A549 treated with CORT108297 at 1 μM for 4 hours (cell line): ENCODE data around the gene PRDX5. TPM values are rescaled to one million over a fixed set of nuclear protein-coding genes. Genes with fewer than 3 reads are reported as not detected.

ENCODE experiments used
- total RNA-seq: library from RNA; stranded (reverse); fragments of 200-300 nt; extraction: Qiagen RNA extraction; gene quantifications from 5 replicates; pipeline ENCODE4 v1.2.3, GENCODE V29; 2022

PRDX5 gene
- 388 to 493 TPM (median 487 TPM) in 5 replicates for total RNA-seq

DNA sequence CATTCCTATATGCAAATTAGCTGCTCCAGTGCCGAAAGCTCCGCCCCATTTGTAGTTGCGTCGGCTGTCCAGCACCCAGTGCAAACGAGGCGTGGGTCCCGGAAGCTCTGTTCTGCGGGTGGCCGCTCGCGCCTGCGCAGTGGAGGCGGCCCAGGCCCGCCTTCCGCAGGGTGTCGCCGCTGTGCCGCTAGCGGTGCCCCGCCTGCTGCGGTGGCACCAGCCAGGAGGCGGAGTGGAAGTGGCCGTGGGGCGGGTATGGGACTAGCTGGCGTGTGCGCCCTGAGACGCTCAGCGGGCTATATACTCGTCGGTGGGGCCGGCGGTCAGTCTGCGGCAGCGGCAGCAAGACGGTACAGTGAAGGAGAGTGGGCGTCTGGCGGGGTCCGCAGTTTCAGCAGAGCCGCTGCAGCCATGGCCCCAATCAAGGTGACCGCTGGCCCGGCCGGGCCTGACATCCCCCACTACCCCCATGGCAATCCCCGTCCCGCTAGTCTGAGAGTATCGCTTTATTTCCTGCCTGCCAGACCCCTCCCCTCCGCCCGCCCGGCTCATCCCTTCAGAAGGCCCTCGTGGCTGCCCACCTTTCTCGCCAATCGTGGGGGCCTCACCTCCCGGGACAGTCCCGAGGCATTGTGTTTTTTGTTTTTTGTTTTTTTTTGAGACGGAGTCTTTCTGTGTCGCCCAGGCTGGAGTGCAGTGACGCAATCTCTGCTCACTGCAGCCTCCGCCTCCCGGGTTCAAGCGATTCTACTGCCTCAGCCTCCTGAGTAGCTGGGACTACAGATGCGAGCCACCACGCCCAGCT is at the start of gene PRDX5:
PRDX5 (plus strand) TSS at position 161 of the 805 bp plus-strand sequence; CDS start at position 256, 95 bp downstream.

DNA sequence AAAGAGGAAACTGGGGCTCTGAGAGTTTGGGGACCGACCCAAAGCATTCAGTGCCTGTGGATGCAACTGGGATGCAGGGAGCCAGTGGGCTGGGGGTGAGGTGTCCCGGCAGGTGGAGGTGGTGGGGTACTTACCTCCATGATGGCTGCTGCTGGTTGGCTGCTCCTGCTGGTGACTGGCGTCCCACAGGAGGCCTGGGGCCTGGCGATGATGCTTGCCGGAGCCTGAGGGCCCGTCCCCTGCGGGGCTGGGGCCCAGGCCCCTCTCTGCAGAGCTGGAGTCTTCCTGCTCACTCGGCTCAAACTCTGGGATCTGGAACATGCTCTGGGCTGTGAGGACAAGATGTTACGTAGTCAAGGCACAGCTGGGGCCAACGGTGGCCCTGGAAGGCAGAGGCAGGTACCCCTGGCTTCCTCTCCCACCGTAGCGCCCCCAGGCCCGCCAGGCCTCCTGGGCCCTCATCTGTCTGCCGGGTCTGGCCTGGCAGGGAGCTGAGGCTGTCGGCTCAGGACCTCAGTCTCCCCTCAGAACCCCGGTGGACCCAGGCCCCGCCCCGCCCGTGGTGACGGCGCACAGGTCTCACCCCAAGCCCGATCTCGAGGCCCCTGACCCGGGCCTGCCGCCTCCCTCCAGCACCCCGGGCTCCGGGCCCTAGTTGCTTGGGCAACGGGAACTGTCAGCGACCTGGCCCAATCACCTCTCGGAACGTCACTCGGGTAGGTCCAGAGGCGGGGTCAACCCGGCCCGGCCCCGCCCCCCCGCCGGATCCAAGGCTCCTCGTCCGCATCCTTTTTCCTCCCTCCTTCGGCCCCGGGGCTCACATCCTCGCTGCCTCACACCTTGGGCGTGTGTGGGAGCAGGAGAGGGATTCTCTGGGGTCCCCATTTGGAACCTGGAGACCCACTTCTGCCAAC is 33.6 kb upstream of the PRDX5 start, which contains the start of gene BAD:
BAD (minus strand) TSS at position 618 of the 914 bp plus-strand sequence; CDS start at position 321, 297 bp downstream.

DNA sequence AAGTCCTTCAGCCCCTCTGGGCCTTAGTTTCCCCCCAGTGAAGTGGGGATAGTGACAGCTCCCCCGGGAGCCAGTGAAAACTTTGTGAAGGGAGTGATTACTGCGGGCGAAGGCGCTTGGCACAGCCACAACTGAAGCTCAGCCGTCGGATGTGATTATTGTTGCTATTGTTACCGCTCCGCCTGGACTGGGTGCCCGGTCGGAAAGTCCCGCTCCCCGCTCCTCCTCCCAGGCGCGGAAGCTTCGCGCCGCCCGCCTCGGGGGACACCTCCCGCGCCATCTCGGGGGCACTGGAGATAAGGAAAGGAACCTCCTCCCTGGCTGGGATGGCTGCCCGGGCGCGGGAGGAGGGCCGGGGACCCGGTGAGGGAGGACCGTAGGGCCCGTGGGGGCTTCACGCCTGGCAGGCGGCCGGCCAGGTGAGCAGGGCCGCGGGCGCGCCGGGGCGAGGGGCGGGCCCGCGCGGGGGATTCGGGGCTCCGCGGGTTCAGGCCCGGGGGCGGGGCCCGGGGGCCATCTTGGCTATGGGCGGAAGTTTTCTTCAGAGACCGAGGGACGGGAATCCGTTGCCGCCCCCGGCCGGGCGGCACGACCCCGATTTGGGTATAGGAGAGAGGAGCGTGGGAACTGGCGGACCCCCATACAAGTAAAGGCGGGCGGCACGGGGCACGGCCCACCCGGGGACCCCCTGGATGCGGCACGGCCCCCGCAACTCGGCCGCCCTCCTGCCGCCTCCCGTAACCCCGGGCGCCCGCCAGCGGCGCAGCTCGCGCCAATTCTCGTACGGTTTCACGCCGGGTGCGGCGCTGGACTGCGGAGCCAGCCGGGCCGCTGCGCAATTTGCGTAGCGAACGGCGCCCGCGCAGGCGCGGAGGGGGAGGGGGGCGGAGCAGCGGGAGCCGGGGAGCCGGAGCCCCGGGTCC is 32.7 kb upstream of the PRDX5 start, which contains the start of gene GPR137:
GPR137 (plus strand) TSS at position 887 of the 923 bp plus-strand sequence. CDS start 677 bp downstream, outside the sequence.

DNA sequence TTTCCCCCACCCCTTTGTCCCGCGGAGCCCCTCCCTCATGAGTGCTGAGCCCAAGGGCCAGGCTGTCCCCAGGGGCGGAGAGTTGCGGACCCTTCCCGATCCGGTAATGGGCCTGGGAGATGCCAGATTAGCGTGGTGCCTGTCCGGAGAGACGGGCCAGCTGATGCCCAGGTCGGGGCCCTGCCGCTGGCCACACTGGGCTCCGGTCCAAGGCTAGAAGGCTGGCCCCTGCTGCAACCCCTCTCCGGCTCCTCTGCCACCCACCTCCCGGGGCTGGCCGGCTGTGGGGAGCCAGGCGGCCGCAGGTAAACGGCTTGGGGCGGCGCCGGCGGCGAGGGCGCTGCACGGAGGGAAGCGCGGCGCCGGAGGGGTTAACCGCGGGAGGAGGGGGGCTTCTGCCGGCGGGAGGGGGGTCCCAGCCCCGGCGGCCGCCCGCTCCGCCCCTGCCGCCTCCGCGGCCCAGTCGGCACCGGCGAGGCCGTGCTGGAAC is 26.6 kb upstream of the PRDX5 start, which contains the start of gene KCNK4:
KCNK4 (plus strand) TSS at position 41 of the 490 bp plus-strand sequence. CDS start 1,717 bp downstream, outside the sequence.

DNA sequence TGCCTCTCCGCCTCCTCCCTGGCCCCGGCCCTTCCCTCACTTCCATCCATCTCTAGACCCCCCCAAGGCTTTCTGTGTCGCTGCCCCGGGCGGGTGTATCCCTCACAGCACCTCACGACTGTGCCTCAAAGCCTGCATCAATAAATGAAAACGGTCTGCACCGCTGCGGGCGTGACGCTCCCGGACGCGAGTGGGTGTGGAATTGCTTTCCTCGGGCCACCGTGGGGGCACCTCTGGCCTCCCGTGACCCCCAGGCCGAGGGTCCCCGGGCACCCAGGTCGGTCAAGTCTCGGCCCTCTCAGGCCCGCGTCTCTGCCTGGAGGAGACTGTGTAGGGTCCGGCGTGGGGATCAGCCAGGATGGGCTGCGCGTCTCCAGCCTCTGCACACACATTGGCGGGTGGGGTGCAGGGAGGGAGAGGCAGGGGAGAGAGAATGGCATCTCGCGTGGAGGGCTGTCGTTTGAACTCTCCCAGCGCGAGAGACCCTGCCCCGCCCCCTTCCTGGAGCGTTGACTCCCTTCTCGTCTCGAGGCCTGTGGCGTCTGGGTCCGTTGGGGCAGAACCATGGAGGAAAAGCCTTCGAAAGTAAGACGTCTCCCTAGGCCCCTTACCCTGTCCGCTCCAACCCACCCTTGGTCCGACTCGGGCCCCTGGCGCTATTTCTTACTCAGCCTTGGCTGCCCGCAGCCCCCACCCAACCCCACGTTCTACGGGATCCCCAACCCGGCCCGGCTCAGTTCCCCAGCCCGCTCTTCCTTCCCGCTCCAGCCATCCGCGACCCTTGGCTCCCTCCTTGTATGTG is 17.9 kb upstream of the PRDX5 start, which contains the start of gene CATSPERZ:
CATSPERZ (plus strand) TSS at position 512 of the 802 bp plus-strand sequence; CDS start at position 565, 53 bp downstream.

DNA sequence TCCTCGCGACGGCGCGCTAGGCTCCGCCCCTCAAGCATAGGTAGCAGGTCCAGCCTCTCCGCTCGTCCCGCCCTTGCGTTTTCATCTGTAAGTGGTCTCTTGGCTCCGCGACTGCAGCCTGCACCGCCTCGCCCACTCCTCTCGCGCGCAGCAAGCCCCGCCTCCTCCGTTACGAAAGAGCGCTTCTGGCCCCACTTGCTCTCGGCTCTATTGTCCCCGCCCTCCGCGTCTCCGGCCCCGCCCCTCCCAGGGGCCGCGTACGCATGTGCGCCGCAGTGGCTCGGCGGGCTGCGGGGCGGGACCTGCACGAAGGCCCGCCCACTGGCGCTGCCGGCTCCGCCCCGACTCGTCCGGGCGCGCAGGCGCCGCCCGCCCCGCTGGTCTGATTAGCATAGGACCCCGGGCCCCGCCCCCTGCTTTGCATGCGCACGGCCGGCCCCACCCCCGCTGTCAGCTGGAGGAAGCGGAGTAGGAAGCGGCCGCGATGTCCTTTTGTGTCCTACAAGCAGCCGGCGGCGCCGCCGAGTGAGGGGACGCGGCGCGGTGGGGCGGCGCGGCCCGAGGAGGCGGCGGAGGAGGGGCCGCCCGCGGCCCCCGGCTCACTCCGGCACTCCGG is 12.7 kb upstream of the PRDX5 start, which contains the start of gene ESRRA:
ESRRA (plus strand) TSS at position 450 of the 616 bp plus-strand sequence. CDS start 1,656 bp downstream, outside the sequence.

DNA sequence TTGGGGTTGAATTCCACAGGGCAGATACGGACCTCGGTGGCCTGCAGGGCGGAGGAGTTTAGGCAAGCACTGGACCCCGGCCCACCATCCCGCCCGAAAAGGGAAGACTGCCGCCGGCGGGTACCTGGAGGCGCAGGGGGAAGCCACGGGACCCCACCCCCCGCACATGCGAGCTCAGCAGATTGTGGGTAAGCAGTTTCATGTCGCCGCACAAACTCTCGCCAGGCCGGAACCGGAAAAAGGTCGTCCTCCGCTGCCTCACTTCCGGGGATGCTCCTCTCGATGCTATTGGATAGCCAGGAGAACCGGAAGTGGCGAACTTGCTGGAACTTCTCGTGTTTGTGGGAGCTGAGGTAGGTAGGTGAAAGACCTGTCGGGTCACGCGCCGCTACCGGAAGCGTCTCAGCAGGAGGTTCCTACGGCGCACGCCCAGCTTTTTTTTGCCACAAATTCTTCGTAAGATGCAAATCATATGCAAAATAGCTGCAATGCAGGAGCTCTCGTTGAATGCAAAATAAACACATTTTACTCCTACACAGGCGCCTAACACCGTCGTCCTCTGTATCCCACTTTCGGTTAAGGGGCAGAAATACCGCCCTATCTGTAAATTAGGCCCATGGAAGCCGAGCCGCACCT is 478 bp upstream of the PRDX5 start, which contains the start of gene TRMT112:
TRMT112 (minus strand) TSS at position 235 of the 636 bp plus-strand sequence; CDS start at position 202, 33 bp downstream.

DNA sequence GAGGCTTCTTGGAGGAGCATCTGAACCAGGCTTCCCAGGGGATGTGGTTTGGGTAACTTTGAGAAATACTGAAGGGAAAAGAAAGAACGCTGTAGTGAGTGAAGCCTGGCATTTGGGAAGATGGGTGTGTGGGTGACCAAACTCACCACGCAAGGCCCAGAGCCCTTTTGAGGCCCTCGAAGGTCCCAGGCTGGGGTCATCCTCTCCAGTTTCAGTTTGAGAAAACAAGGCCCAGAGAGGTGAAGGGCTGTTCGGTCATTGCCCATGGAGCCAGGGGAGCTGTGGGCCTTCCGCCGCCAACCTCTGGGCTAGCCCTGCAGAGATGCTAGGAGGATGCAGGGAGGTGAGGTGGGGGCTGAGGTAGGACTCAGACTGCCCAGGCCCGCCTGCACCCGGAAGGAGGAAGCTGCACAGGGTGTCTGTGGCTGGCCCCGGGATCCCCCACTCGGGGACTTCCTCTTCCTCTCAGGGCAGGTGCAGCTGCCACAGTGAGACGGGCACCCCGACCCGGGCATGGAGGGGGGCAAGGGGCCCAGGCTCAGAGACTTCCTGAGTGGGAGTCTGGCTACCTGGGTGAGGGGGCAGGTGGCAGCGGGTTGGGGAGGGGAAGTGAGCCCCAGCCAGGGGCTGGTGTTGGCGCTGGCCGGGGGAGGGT is 22.0 kb downstream of the PRDX5 start, which contains the start of gene CCDC88B:
CCDC88B (plus strand) TSS at position 451 of the 655 bp plus-strand sequence; CDS start at position 514, 63 bp downstream.

DNA sequence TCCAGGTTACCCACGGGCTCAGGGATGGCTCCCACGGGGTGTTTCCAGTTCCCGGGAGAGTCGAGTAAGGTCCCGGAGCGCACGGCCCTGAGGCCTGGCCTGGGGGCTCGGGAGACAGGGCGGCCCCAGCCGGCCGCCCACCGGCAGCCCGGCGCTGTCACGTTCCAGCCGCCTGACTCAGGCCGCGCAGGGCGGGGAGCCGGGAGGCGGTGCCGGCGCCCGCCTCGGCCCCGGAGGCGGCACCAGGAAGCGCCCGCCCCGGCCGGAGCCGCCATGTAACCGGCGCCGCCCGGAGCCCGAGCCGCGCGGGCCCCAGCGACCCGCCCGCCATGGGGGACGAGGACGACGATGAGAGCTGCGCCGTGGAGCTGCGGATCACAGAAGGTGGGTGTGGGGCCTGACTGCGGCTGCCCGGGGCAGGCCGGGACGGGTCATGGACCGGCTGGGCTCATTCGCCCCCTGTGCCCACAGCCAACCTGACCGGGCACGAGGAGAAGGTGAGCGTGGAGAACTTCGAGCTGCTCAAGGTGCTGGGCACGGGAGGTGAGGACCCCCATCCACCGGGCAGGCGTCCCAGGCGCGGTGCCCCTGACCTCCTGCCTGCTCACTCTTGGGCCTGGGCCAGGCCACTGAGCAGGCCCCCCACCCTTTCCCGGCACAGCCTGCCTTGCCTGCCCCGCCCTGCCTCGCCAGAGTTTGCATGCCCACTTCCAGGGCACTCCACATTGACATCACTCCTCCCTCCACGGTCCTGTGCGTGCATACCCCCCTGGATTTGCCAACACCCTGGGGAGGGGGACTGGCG is 41.2 kb downstream of the PRDX5 start, which contains the start of gene RPS6KA4:
RPS6KA4 (plus strand) TSS at position 256 of the 805 bp plus-strand sequence; CDS start at position 330, 74 bp downstream.

Other genes with a start within 250 kb of the PRDX5 start
- 6.1 to 14.8 TPM (median 13.6 TPM) in 5 replicates for gene MACROD1, start 152.0 kb upstream of the PRDX5 start, total RNA-seq
- 242 to 294 TPM (median 250 TPM) in 5 replicates for gene STIP1, start 131.9 kb upstream of the PRDX5 start, total RNA-seq
- 0.87 to 4.3 TPM (median 1.5 TPM) in 5 replicates for gene FERMT3, start 111.4 kb upstream of the PRDX5 start, total RNA-seq
- gene TRPT1, start 91.9 kb upstream of the PRDX5 start, total RNA-seq: 18.8 to 29.6 TPM (median 28.4 TPM) in 5 replicates
- 32.7 to 41.9 TPM (median 40.5 TPM) in 5 replicates for gene NUDT22, start 91.8 kb upstream of the PRDX5 start, total RNA-seq
- 18.5 to 24.0 TPM (median 23.4 TPM) in 5 replicates for gene DNAJC4, start 87.6 kb upstream of the PRDX5 start, total RNA-seq
- gene VEGFB, start 83.5 kb upstream of the PRDX5 start, total RNA-seq: 35.3 to 52.8 TPM (median 49.7 TPM) in 5 replicates
- 121 to 143 TPM (median 138 TPM) in 5 replicates for gene FKBP2, start 77.0 kb upstream of the PRDX5 start, total RNA-seq
- 222 to 403 TPM (median 372 TPM) in 5 replicates for gene PPP1R14B, start 71.2 kb upstream of the PRDX5 start, total RNA-seq
- gene PLCB3, start 66.6 kb upstream of the PRDX5 start, total RNA-seq: 16.6 to 25.5 TPM (median 23.1 TPM) in 5 replicates
- 74.5 to 102 TPM (median 92.9 TPM) in 5 replicates for gene BAD, start 33.5 kb upstream of the PRDX5 start, total RNA-seq
- gene GPR137, start 32.3 kb upstream of the PRDX5 start, total RNA-seq: 33.2 to 57.0 TPM (median 50.5 TPM) in 5 replicates
- 0.07 to 0.10 TPM (median 0.09 TPM) in 3 of 5 replicates, not detected in the others for gene KCNK4, start 26.8 kb upstream of the PRDX5 start, total RNA-seq
- gene CATSPERZ, start 17.8 kb upstream of the PRDX5 start, total RNA-seq: 2.2 to 3.2 TPM (median 2.7 TPM) in 5 replicates
- gene ESRRA, start 12.6 kb upstream of the PRDX5 start, total RNA-seq: 38.9 to 67.0 TPM (median 66.2 TPM) in 5 replicates
- 420 to 490 TPM (median 440 TPM) in 5 replicates for gene TRMT112, start 562 bp upstream of the PRDX5 start, total RNA-seq
- gene CCDC88B, start 22.1 kb downstream of the PRDX5 start, total RNA-seq: 10.4 to 14.4 TPM (median 12.6 TPM) in 5 replicates
- gene RPS6KA4, start 41.0 kb downstream of the PRDX5 start, total RNA-seq: 51.0 to 71.6 TPM (median 67.7 TPM) in 5 replicates
- 0.05 to 0.16 TPM (median 0.10 TPM) in 4 of 5 replicates, not detected in the other for gene SLC22A11, start 237.8 kb downstream of the PRDX5 start, total RNA-seq